Caco-2 (cell line): Measurements from ENCODE around the gene CDC16. TPM values are rescaled to one million over a fixed set of nuclear protein-coding genes. Genes with fewer than 3 reads are reported as not detected.

Source experiments
- BruUV-seq: library from RNA; stranded (reverse); fragments of 400-500 nt; replicated peaks from 2 replicates; lab custom pipeline; 2021; lab: Mats Ljungman, UMichigan
- CTCF ChIA-PET: fragments of 300-600 bp; sonication (Branson Sonifier 250); formaldehyde crosslinking; loops from one replicate; lab custom pipeline; 2022; ENCODE audit warnings: antibody characterized with exemption; lab: Charles Lee
- POLR2A ChIA-PET: fragments of 300-600 bp; sonication (Branson Sonifier 250); formaldehyde crosslinking; loops from one replicate; lab custom pipeline; 2022; ENCODE audit warnings: antibody characterized with exemption; lab: Charles Lee
- DNase-seq, 2 experiments: peaks; one replicate each; pipeline versions ENCODE4 v3.0.0 to v3.0.0-alpha.2; 2020 to 2022
- H3K27me3 ChIP-seq: replicated peaks from 2 replicates; pipeline ENCODE4 v1.6.0; 2011; ENCODE audit warnings: low read length; ENCODE audit not compliant: control insufficient read depth, insufficient read depth
- H3K36me3 ChIP-seq: 2 replicates; pipeline ENCODE4 v1.5.1; 2011; ENCODE audit warnings: low read length; ENCODE audit not compliant: control insufficient read depth, insufficient read depth
- H3K4me1 ChIP-seq: fragments of 250-450 bp; sonication (Bioruptor Pico); 2 replicates; pipeline ENCODE4 v1.5.1; 2020; ENCODE audit warnings: mild to moderate bottlenecking
- H3K4me3 ChIP-seq: 2 replicates; pipeline ENCODE4 v1.5.1; 2011; ENCODE audit warnings: low read depth, mild to moderate bottlenecking, control low read depth, low read length
- H3K9me3 ChIP-seq: fragments of 250-450 bp; sonication (Bioruptor Pico); 2 replicates; pipeline ENCODE4 v1.5.1; 2020; ENCODE audit warnings: mild to moderate bottlenecking, moderate library complexity
- H3K27ac Mint-ChIP-seq: one replicate; pipeline ENCODE4 v1.8.0; 2022; ENCODE audit warnings: mixed read lengths; ENCODE audit not compliant: unreplicated experiment
- H3K27me3 Mint-ChIP-seq: one replicate; pipeline ENCODE4 v1.8.0; 2022; ENCODE audit warnings: mixed read lengths; ENCODE audit not compliant: insufficient read depth, unreplicated experiment
- H3K36me3 Mint-ChIP-seq: one replicate; pipeline ENCODE4 v1.8.0; 2022; ENCODE audit warnings: mild to moderate bottlenecking, mixed read lengths; ENCODE audit not compliant: insufficient read depth, unreplicated experiment
- H3K4me1 Mint-ChIP-seq: one replicate; pipeline ENCODE4 v1.8.0; 2022; ENCODE audit warnings: low read depth, mixed read lengths; ENCODE audit not compliant: unreplicated experiment
- H3K4me3 Mint-ChIP-seq: one replicate; pipeline ENCODE4 v1.8.0; 2022; ENCODE audit warnings: mild to moderate bottlenecking, moderate library complexity, mixed read lengths; ENCODE audit not compliant: unreplicated experiment
- H3K9me3 Mint-ChIP-seq: one replicate; pipeline ENCODE4 v1.8.0; 2022; ENCODE audit warnings: mixed read lengths; ENCODE audit not compliant: unreplicated experiment
- CTCF ChIP-seq, 2 experiments: fragments of 200-600 bp in 1 of 2; IDR thresholded peaks; 1 replicate in 1 of 2; 2 replicates in 1 of 2; pipeline versions ENCODE4 v1.5.1 to v1.8.0; 2011 to 2022; ENCODE audit warnings: antibody characterized with exemption in 1 of 2, control low read depth in 1 of 2, inconsistent platforms in 1 of 2, low read depth in 1 of 2, low read length in 1 of 2, mild to moderate bottlenecking in 1 of 2, moderate library complexity in 1 of 2; ENCODE audit not compliant: insufficient read depth in 1 of 2, severe bottlenecking in 1 of 2, unreplicated experiment in 1 of 2
- intact Hi-C: fragments of 100-400 bp; cut with micrococcal nuclease; formaldehyde crosslinking; loops from one replicate; pipeline ENCODE4 v1.10.0; 2022; ENCODE audit not compliant: unreplicated experiment
- total RNA-seq: library from RNA; stranded (reverse); gene quantifications from 2 replicates; pipeline ENCODE4 v1.2.3, GENCODE V29; 2022

CDC16 gene
- total RNA-seq, 1 experiment from 2014 or later, result 80.5 TPM

GRCh38 chr13:114311387-114311786, 76.7 kb downstream of the CDC16 start:
- no peak for DNase-seq
- intact Hi-C loops, result no loop called here
- no TSS peak for BruUV-seq
- Histone ChIP-seq H3K27me3 (no peaks in the 10 kb centered on the region), H3K36me3 (no peaks in the 10 kb centered on the region), H3K9me3 (no peaks in the 10 kb centered on the region), H3K4me1 (peaks cover 4% of the 10 kb centered on the region; the same call in 1 of the 2 replicates), H3K4me3 (no peak overlapping the region)
- no peaks in the 10 kb centered on the region for H3K9me3 Mint-ChIP-seq
- H3K27me3 Mint-ChIP-seq, result no peaks in the 10 kb centered on the region
- H3K36me3 Mint-ChIP-seq, result peaks cover 16% of the 10 kb centered on the region
- no peak overlapping the region for H3K4me3 Mint-ChIP-seq
- no peak for TF ChIP-seq CTCF (IDR thresholded peaks at IDR 0.05; ENCODE audit: insufficient read depth in 1 of 2, low read depth in 1 of 2, low read length in 1 of 2, severe bottlenecking in 1 of 2, unreplicated experiment in 1 of 2)
- peaks cover 18% of the 10 kb centered on the region for H3K4me1 Mint-ChIP-seq
- ChIA-PET CTCF (no interaction called here), POLR2A (no interaction called here)
- H3K27ac Mint-ChIP-seq, result no peak overlapping the region

- no peaks in the 10 kb centered on the region for H3K27me3 Mint-ChIP-seq
- intact Hi-C loops, result no loop called here
These were observed 77.2 kb downstream of the CDC16 start for GRCh38 chr13:114311908-114312307.

GRCh38 chr13:114313061-114313860, 78.6 kb downstream of the CDC16 start:
- peaks cover 18% of the 10 kb centered on the region for H3K4me1 Mint-ChIP-seq
- Histone ChIP-seq H3K36me3 (no peaks in the 10 kb centered on the region), H3K4me3 (peak overlapping the region; percentile 68), H3K27me3 (no peaks in the 10 kb centered on the region), H3K9me3 (no peaks in the 10 kb centered on the region), H3K4me1 (peaks cover 4% of the 10 kb centered on the region; the same call in 1 of the 2 replicates)
- DNase-seq, result no peak
- peak overlapping the region; percentile 88 for H3K4me3 Mint-ChIP-seq
- H3K9me3 Mint-ChIP-seq, result no peaks in the 10 kb centered on the region
- no peaks in the 10 kb centered on the region for H3K27me3 Mint-ChIP-seq
- BruUV-seq, result no TSS peak
- H3K27ac Mint-ChIP-seq, result peak overlapping the region; percentile 87
- H3K36me3 Mint-ChIP-seq, result peaks cover 9% of the 10 kb centered on the region
- intact Hi-C loops, result no loop called here
- ChIA-PET CTCF (no interaction called here), POLR2A (no interaction called here)
- TF ChIP-seq CTCF (IDR thresholded peaks at IDR 0.05; ENCODE audit: insufficient read depth in 1 of 2, low read depth in 1 of 2, low read length in 1 of 2, severe bottlenecking in 1 of 2, unreplicated experiment in 1 of 2), result no peak

More at GRCh38 chr13:114311908-114312307, 77.2 kb downstream of the CDC16 start:
- TF ChIP-seq CTCF (IDR thresholded peaks at IDR 0.05; ENCODE audit: insufficient read depth in 1 of 2, low read depth in 1 of 2, low read length in 1 of 2, severe bottlenecking in 1 of 2, unreplicated experiment in 1 of 2), result no peak
- no peak overlapping the region for H3K4me3 Mint-ChIP-seq
- Histone ChIP-seq H3K27me3 (no peaks in the 10 kb centered on the region), H3K36me3 (no peaks in the 10 kb centered on the region), H3K4me1 (peaks cover 4% of the 10 kb centered on the region; the same call in 1 of the 2 replicates), H3K4me3 (no peak overlapping the region), H3K9me3 (no peaks in the 10 kb centered on the region)
- H3K9me3 Mint-ChIP-seq, result no peaks in the 10 kb centered on the region
- CTCF ChIA-PET, result no interaction called here
- POLR2A ChIA-PET, result no interaction called here
- no peak overlapping the region for H3K27ac Mint-ChIP-seq
- DNase-seq, result no peak
- H3K36me3 Mint-ChIP-seq, result peaks cover 11% of the 10 kb centered on the region
- peaks cover 18% of the 10 kb centered on the region for H3K4me1 Mint-ChIP-seq
- BruUV-seq, result no TSS peak
